ENCODE data around the gene MUC13. TPM values are rescaled to one million over a fixed set of nuclear protein-coding genes. Genes with fewer than 3 reads are reported as not detected.

Gene MUC13
- total and polyA plus RNA-seq, 9 of the 15 experiments (the other 6 are each of a cell fraction or from before 2014, with no cell fraction given) = 0.09 TPM; not detected in 8

DNA sequence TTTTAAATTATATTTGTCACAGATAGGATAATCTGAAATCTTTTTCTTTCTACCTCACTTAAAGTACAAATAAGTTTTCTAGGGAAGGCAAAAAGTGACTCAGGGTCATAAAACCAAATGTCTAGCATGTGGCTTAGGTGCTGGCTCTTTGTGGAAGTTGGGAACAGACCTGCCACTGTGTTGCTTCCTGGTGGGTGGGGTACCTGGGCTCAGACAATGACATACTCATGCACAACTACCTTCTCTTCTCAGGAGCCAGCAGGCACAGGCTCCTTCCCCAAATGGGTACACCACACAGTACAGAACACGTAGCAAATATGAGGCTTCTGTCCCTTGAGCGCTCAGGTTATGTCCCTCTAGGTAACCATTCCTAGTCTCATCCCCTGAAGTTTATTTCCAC is 40.1 kb upstream of the MUC13 start:
- Histone ChIP-seq H3K27me3 (ENCODE audit: control insufficient read depth in 2 of 2, insufficient read depth in 2 of 2, low read length in 2 of 2) (peaks cover 3 to 15% of the 10 kb centered on the region in 2 experiments; a peak in 2 of 5 replicates), H3K9me3 (replicated peaks; ENCODE audit: control insufficient read depth, insufficient read depth, low read depth, low read length) (no peaks in the 10 kb centered on the region), H3K9ac (ENCODE audit: insufficient read depth in 1 of 2, low read depth in 2 of 2, low read length in 2 of 2) (no peak overlapping the region), H3K36me3 (ENCODE audit: control insufficient read depth, insufficient read depth, low read length) (no peaks in the 10 kb centered on the region), H3K4me3 (no peak overlapping the region), H2AFZ (ENCODE audit: low read depth, low read length) (no peak overlapping the region), H4K20me1 (replicated peaks; ENCODE audit: control insufficient read depth, insufficient read depth, low read length) (no peaks in the 10 kb centered on the region), H3K9me1 (ENCODE audit: control insufficient read depth, insufficient read depth, low read length) (no peaks in the 10 kb centered on the region), H3K27ac (ENCODE audit: extremely low read depth, low read depth, low read length) (no peak overlapping the region), H3K4me1 (replicated peaks in 1 of 2; ENCODE audit: control insufficient read depth in 2 of 2, insufficient read depth in 2 of 2, low read length in 2 of 2) (no peaks in the 10 kb centered on the region), H3K79me2 (ENCODE audit: control insufficient read depth, insufficient read depth, low read length) (no peaks in the 10 kb centered on the region), H3K4me2 (ENCODE audit: insufficient read depth, low read length) (no peak overlapping the region)
- intact Hi-C loops (cut with micrococcal nuclease) (no loop called here), in situ Hi-C loops (cut with MboI) (no loop called here)
- ChIA-PET CTCF (ENCODE audit: low intra/inter-chr PET ratio) (no interaction called here), POLR2A (no interaction called here)
- 0% methylated on average over 1 of the region's 2 CpGs for WGBS (ENCODE audit: insufficient coverage, low coverage, missing lambda C conversion rate)
- FAIRE-seq = no peak
- no peak for DNase-seq (ENCODE audit: extremely low read depth in 1 of 4, low spot score in 3 of 4)
- TF ChIP-seq ZNF12 (CRISPR knock-in tag; IDR thresholded peaks at IDR 0.05) (no peak), ARID4B (CRISPR knock-in tag; IDR thresholded peaks at IDR 0.05) (no peak), HNRNPLL (IDR thresholded peaks at IDR 0.05; ENCODE audit: low read depth, low read length, poor library complexity, severe bottlenecking) (no peak), JUND (IDR thresholded peaks at IDR 0.05; ENCODE audit: borderline replicate concordance, low read depth, low read length) (no peak), JUND (tag; IDR thresholded peaks at IDR 0.05; ENCODE audit: borderline replicate concordance, low read depth, low read length) (no peak)
- ATAC-seq = no peak
- no TSS peak for BruUV-seq (replicated peaks)

All from K562 (cell line).